ENCODE data around the gene LYAR. TPM values are rescaled to one million over a fixed set of nuclear protein-coding genes. Genes with fewer than 3 reads are reported as not detected.

The LYAR gene
- total and polyA plus RNA-seq, 10 of the 15 experiments (the other 5 are each of a cell fraction or from before 2014, with no cell fraction given) = 18.3 to 85.4 (median 40.1) TPM

GRCh38 chr4:4260185-4260751, 29.7 kb downstream of the LYAR start (continued):
- TF ChIP-seq BCLAF1 (IDR thresholded peaks at IDR 0.05) = no peak
- no peak for TF ChIP-seq CREB1 (IDR thresholded peaks at IDR 0.05; ENCODE audit: low read depth)
- TF ChIP-seq ATF7 (IDR thresholded peaks at IDR 0.05; ENCODE audit: low read depth) = no peak
- no peak for TF ChIP-seq ESRRA (IDR thresholded peaks at IDR 0.05; ENCODE audit: low read length)
- no peak for TF ChIP-seq NR2C2 (IDR thresholded peaks at IDR 0.05; ENCODE audit: borderline replicate concordance, control insufficient read depth, insufficient read length, low read depth)
- peak; percentile 37 for TF ChIP-seq RAD21 (IDR thresholded peaks at IDR 0.05; ENCODE audit: insufficient read depth, low read depth, low read length)
- no peak for TF ChIP-seq SUZ12 (IDR thresholded peaks at IDR 0.05; ENCODE audit: unreplicated experiment)
- no peak for TF ChIP-seq BCL11A (IDR thresholded peaks at IDR 0.05; ENCODE audit: low read depth, low read length)
- no peak for TF ChIP-seq ZNF687 (IDR thresholded peaks at IDR 0.05)
- no peak for TF ChIP-seq JUND (IDR thresholded peaks at IDR 0.05; ENCODE audit: low read depth, low read length)
- no peak for TF ChIP-seq YBX1 (IDR thresholded peaks at IDR 0.05)
- TF ChIP-seq CHD4 (IDR thresholded peaks at IDR 0.05) = no peak
- TF ChIP-seq TARDBP (IDR thresholded peaks at IDR 0.05; ENCODE audit: borderline replicate concordance) = no peak
- no peak for TF ChIP-seq ZNF274 (IDR thresholded peaks at IDR 0.05; ENCODE audit: insufficient read depth, insufficient read length)
- no peak for TF ChIP-seq YY1 (IDR thresholded peaks at IDR 0.05; ENCODE audit: low read depth, low read length)
- no peak for TF ChIP-seq ZBED1 (IDR thresholded peaks at IDR 0.05; ENCODE audit: borderline replicate concordance)
- no peak for TF ChIP-seq CHD1 (IDR thresholded peaks at IDR 0.05; ENCODE audit: low read depth, low read length)
- peak; percentile 42; the same call in 1 of the 2 replicates for TF ChIP-seq SMC3 (IDR thresholded peaks at IDR 0.05; ENCODE audit: borderline replicate concordance, low read length)
- TF ChIP-seq POLR2AphosphoS2 (IDR thresholded peaks at IDR 0.05; ENCODE audit: low read depth, low read length) = no peak
- TF ChIP-seq EZH2 (IDR thresholded peaks at IDR 0.05; ENCODE audit: borderline replicate concordance, control insufficient read depth, low read depth, low read length) = no peak
- no peak for TF ChIP-seq MTA2 (IDR thresholded peaks at IDR 0.05; ENCODE audit: low read depth)
